Measurements from ENCODE around the gene SPDYE1.
"Not testable (repeated sequence)": the region's sequence is repeated elsewhere in the genome, so short reads cannot be mapped to it uniquely, and the experiment has no call there.

The SPDYE1 gene

DNA sequence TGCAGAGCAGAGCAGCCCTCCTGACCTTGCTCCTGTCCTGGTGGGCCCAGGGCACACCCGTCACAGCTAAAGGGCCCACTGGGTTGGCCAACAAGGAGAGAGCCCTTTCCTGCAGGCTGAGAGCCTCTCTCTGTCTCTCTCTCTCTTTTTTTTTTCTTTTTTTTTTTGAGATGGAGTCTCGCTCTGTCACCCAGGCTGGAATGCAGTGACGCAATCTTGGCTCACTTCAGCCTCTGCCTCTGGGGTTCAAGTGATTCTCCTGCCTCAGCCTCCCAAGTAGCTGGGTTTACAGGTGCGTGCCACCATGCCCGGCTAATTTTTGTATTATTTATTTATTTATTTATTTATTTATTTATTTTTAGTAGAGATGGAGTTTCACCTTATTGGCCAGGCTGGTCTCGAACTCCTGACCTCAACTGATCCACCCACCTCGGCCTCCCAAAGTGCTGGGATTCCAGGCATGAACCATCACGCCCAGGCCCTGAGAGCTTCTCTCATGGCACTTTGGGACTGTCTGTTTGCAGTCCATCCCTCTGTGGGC is 23.6 kb upstream of the SPDYE1 start:
- not testable (repeated sequence) for H3K4me3 ChIP-seq (ENCODE audit: low read length); H3K9me3 ChIP-seq (ENCODE audit: control insufficient read depth, insufficient read depth, low read length); H3K79me2 ChIP-seq (ENCODE audit: control insufficient read depth, low read length); H3K27ac ChIP-seq (ENCODE audit: low read depth, low read length); H3F3A ChIP-seq (ENCODE audit: control insufficient read depth, insufficient read depth); H3K4me1 ChIP-seq (ENCODE audit: control insufficient read depth, low read length); H3K9me2 ChIP-seq (replicated peaks; ENCODE audit: control insufficient read depth, low read length); H3K27me3 ChIP-seq (ENCODE audit: control insufficient read depth, low read length); H3K36me3 ChIP-seq (ENCODE audit: control insufficient read depth, low read length); H4K20me1 ChIP-seq (ENCODE audit: control insufficient read depth, insufficient read depth, low read depth, low read length); H3K4me2 ChIP-seq (ENCODE audit: low read length)

GRCh38 chr7:43974725-43975482 is 22.8 kb upstream of the SPDYE1 start:
- not testable (repeated sequence) for H3K27me3 ChIP-seq (ENCODE audit: control insufficient read depth, low read length); H3K36me3 ChIP-seq (ENCODE audit: control insufficient read depth, low read length); H3F3A ChIP-seq (ENCODE audit: control insufficient read depth, insufficient read depth); H3K4me1 ChIP-seq (ENCODE audit: control insufficient read depth, low read length); H3K9me2 ChIP-seq (replicated peaks; ENCODE audit: control insufficient read depth, low read length); H3K9me3 ChIP-seq (ENCODE audit: control insufficient read depth, insufficient read depth, low read length); H4K20me1 ChIP-seq (ENCODE audit: control insufficient read depth, insufficient read depth, low read depth, low read length); H3K4me2 ChIP-seq (ENCODE audit: low read length); H3K27ac ChIP-seq (ENCODE audit: low read depth, low read length); H3K79me2 ChIP-seq (ENCODE audit: control insufficient read depth, low read length); H3K4me3 ChIP-seq (ENCODE audit: low read length)

GRCh38 chr7:43977525-43977924 is 20.2 kb upstream of the SPDYE1 start:
- Histone ChIP-seq H4K20me1 (ENCODE audit: control insufficient read depth, insufficient read depth, low read depth, low read length) (no peaks in the 10 kb centered on the region), H3K79me2 (ENCODE audit: control insufficient read depth, low read length) (no peaks in the 10 kb centered on the region), H3K27ac (ENCODE audit: low read depth, low read length) (no peak overlapping the region), H3F3A (ENCODE audit: control insufficient read depth, insufficient read depth) (no peaks in the 10 kb centered on the region), H3K9me2 (replicated peaks; ENCODE audit: control insufficient read depth, low read length) (no peaks in the 10 kb centered on the region), H3K9me3 (ENCODE audit: control insufficient read depth, insufficient read depth, low read length) (no peaks in the 10 kb centered on the region), H3K27me3 (ENCODE audit: control insufficient read depth, low read length) (no peaks in the 10 kb centered on the region), H3K4me2 (ENCODE audit: low read length) (no peak overlapping the region), H3K36me3 (ENCODE audit: control insufficient read depth, low read length) (no peaks in the 10 kb centered on the region), H3K4me3 (ENCODE audit: low read length) (no peak overlapping the region), H3K4me1 (ENCODE audit: control insufficient read depth, low read length) (no peaks in the 10 kb centered on the region)
- TF ChIP-seq EZH2phosphoT487 (IDR thresholded peaks at IDR 0.05; ENCODE audit: borderline replicate concordance, low read length) = no peak
- TF ChIP-seq, protein P1, sequence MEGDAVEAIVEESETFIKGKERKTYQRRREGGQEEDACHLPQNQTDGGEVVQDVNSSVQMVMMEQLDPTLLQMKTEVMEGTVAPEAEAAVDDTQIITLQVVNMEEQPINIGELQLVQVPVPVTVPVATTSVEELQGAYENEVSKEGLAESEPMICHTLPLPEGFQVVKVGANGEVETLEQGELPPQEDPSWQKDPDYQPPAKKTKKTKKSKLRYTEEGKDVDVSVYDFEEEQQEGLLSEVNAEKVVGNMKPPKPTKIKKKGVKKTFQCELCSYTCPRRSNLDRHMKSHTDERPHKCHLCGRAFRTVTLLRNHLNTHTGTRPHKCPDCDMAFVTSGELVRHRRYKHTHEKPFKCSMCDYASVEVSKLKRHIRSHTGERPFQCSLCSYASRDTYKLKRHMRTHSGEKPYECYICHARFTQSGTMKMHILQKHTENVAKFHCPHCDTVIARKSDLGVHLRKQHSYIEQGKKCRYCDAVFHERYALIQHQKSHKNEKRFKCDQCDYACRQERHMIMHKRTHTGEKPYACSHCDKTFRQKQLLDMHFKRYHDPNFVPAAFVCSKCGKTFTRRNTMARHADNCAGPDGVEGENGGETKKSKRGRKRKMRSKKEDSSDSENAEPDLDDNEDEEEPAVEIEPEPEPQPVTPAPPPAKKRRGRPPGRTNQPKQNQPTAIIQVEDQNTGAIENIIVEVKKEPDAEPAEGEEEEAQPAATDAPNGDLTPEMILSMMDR (IDR thresholded peaks at IDR 0.05; ENCODE audit: low read depth, low read length, poor library complexity, severe bottlenecking) = no peak

DNA sequence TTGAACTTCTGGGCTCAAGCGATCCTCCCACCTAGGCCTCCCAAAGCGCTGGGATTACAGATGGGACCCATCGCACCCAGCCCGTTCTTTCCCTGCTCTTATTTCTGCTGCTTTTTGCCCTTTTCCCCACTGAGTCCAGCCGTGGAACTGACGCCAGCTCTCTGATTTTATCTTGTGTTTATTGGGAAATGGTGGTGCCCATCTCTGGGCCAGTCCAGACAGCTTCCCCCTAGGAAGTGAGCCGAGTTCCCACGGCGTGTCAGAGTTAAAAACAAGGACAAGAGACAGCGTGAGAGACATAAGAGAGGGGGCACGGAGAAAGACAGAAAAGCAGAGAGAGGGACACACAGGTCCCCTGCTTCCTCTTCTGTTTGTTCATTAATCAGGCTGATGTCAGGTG is 19.6 kb upstream of the SPDYE1 start:
- not testable (repeated sequence) for H4K20me1 ChIP-seq (ENCODE audit: control insufficient read depth, insufficient read depth, low read depth, low read length); H3K27me3 ChIP-seq (ENCODE audit: control insufficient read depth, low read length); H3F3A ChIP-seq (ENCODE audit: control insufficient read depth, insufficient read depth); H3K27ac ChIP-seq (ENCODE audit: low read depth, low read length); H3K36me3 ChIP-seq (ENCODE audit: control insufficient read depth, low read length); H3K9me2 ChIP-seq (replicated peaks; ENCODE audit: control insufficient read depth, low read length); H3K79me2 ChIP-seq (ENCODE audit: control insufficient read depth, low read length); H3K9me3 ChIP-seq (ENCODE audit: control insufficient read depth, insufficient read depth, low read length); H3K4me3 ChIP-seq (ENCODE audit: low read length); H3K4me1 ChIP-seq (ENCODE audit: control insufficient read depth, low read length); H3K4me2 ChIP-seq (ENCODE audit: low read length)

DNA sequence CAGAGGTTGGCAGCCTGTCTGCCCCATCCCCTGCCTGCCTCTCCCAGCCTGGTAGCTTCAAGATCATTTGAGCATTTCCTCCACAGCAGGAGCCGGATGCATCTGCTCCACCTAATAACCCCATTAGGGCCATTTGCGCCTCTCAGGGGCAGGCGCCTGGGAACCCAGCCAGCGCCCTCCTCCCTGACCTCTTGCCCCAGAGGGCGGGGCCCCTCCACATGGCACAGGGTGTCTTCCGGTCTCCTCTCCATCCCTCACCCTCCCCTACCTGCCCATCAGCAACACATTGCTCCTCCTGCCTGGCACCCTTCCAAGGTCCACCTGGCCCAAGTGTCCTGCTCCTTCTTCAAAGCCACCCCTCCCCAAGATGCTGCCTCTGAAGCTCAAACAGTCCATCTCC is 14.8 kb upstream of the SPDYE1 start:
- H3K9me3 ChIP-seq (ENCODE audit: control insufficient read depth, insufficient read depth, low read length); H3K4me2 ChIP-seq (ENCODE audit: low read length); H3K79me2 ChIP-seq (ENCODE audit: control insufficient read depth, low read length); H3K9me2 ChIP-seq (replicated peaks; ENCODE audit: control insufficient read depth, low read length); H3K4me3 ChIP-seq (ENCODE audit: low read length); H3K27ac ChIP-seq (ENCODE audit: low read depth, low read length); H3K36me3 ChIP-seq (ENCODE audit: control insufficient read depth, low read length); H3K4me1 ChIP-seq (ENCODE audit: control insufficient read depth, low read length); H3F3A ChIP-seq (ENCODE audit: control insufficient read depth, insufficient read depth); H3K27me3 ChIP-seq (ENCODE audit: control insufficient read depth, low read length); H4K20me1 ChIP-seq (ENCODE audit: control insufficient read depth, insufficient read depth, low read depth, low read length): not testable (repeated sequence)

Data from DOHH2 (cell line).